PFSK-1 (cell line): ENCODE results near the gene GMFB.

ENCODE experiments used
- FOXP2 ChIP-seq: optimal IDR thresholded peaks from 2 replicates; pipeline ENCODE3; 2011; ENCODE audit warnings: borderline replicate concordance, control low read depth, inconsistent platforms; ENCODE audit not compliant: insufficient read depth; ENCODE audit errors: extremely low read length, extremely low read depth
- POLR2AphosphoS5 ChIP-seq: IDR thresholded peaks from 2 replicates; pipeline ENCODE4 v1.6.1; 2012; ENCODE audit warnings: low read depth, mild to moderate bottlenecking, control low read depth, low read length, moderate library complexity
- REST ChIP-seq, 2 experiments: IDR thresholded peaks; 2 replicates each; pipeline versions ENCODE4 v1.6.1 to v1.8.0; 2011 to 2012; ENCODE audit warnings: low read depth in 2 of 2, low read length in 2 of 2, control low read depth in 1 of 2, inconsistent platforms in 1 of 2, mild to moderate bottlenecking in 1 of 2, moderate library complexity in 1 of 2; ENCODE audit not compliant: insufficient read depth in 1 of 2
- SIN3A ChIP-seq: IDR thresholded peaks from 2 replicates; pipeline ENCODE4 v1.6.1; 2012; ENCODE audit warnings: mild to moderate bottlenecking, low read length, moderate library complexity, borderline replicate concordance; ENCODE audit not compliant: insufficient read depth
- TAF1 ChIP-seq: IDR thresholded peaks from 2 replicates; pipeline ENCODE4 v1.6.1; 2012; ENCODE audit warnings: low read length, control low read depth, borderline replicate concordance; ENCODE audit not compliant: insufficient read depth

GMFB gene

GRCh38 chr14:54453252-54453651, 35.5 kb downstream of the GMFB start:
- TF ChIP-seq REST (IDR thresholded peaks at IDR 0.05; ENCODE audit: insufficient read depth in 1 of 2, low read depth in 2 of 2, low read length in 2 of 2) (no peak), FOXP2 (no peak), POLR2AphosphoS5 (no peak), TAF1 (no peak), SIN3A (no peak)

GRCh38 chr14:54451961-54452360, 36.8 kb downstream of the GMFB start:
- TF ChIP-seq SIN3A (no peak), REST (IDR thresholded peaks at IDR 0.05; ENCODE audit: insufficient read depth in 1 of 2, low read depth in 2 of 2, low read length in 2 of 2) (no peak), FOXP2 (no peak), TAF1 (no peak), POLR2AphosphoS5 (no peak)

- TF ChIP-seq SIN3A (no peak), TAF1 (no peak), FOXP2 (no peak), REST (IDR thresholded peaks at IDR 0.05; ENCODE audit: insufficient read depth in 1 of 2, low read depth in 2 of 2, low read length in 2 of 2) (no peak), POLR2AphosphoS5 (no peak)
These were observed 37.6 kb downstream of the GMFB start for GRCh38 chr14:54451121-54451601.

GRCh38 chr14:54450535-54450934, 38.2 kb downstream of the GMFB start:
- TF ChIP-seq FOXP2 (no peak), SIN3A (no peak), REST (IDR thresholded peaks at IDR 0.05; ENCODE audit: insufficient read depth in 1 of 2, low read depth in 2 of 2, low read length in 2 of 2) (no peak), TAF1 (no peak), POLR2AphosphoS5 (no peak)

- TF ChIP-seq SIN3A: no peak
- TF ChIP-seq POLR2AphosphoS5: no peak
- no peak for TF ChIP-seq REST (IDR thresholded peaks at IDR 0.05; ENCODE audit: insufficient read depth in 1 of 2, low read depth in 2 of 2, low read length in 2 of 2)
- no peak for TF ChIP-seq TAF1
- no peak for TF ChIP-seq FOXP2
These were observed 41.5 kb downstream of the GMFB start for GRCh38 chr14:54447231-54447692.
